Activated CD4-positive, alpha-beta T cell treated with anti-CD3 and anti-CD28 coated beads, Interleukin-2, amount 50 U/mL, for 1 hour (primary cell): ENCODE measurements around the gene ZNF521.

ENCODE experiments used
- DNase-seq: peaks from one replicate; pipeline ENCODE4 v3.0.0-alpha.2; 2020

The ZNF521 gene

DNA sequence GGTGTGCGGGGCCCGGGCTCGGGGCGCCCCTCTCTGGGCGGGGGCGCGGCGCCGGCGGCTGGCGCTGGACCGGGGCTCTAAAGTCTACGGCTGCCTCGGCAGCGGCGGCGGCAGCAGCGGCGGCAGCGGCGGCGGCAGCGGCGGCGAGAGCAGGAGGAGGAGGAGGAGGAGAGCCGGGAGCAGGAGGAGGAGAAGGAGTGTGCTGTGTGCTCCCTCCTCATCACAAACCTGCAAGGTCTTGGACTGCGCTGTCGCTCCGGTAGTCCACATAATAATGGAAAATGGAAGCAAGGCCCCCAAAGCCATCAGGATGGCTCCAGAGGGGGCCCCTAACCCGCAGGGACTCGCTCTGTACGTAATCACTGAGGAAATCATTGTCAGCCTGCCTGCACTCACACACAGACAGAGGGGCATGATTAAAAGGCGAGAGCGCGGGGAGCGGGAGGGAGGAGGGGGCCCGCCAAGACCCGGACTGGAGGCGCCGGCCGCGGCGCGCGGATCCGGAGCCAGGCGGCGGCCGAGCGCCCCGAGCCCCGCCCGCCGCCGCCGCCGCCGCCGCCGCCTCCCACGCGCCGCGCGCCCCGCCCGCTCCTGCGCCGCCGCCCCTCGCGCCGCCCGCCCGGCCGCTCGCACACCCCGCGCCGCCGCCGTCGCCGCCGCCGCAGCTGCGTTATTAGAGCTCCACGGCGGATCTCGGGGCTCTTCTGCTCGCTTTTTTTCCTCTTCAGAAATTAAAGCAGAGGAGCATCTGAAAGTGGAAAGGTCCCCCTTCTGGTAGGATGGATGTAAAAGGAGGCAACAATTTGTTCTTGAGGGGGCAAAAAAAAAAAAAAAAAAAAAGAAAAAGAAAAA lies at the start of gene ZNF521:
Gene ZNF521 (minus strand): TSS at position 390 of the 852 bp plus-strand sequence. CDS start 1,220 bp downstream, outside the sequence.
- peak; percentile 3 for DNase-seq

DNA sequence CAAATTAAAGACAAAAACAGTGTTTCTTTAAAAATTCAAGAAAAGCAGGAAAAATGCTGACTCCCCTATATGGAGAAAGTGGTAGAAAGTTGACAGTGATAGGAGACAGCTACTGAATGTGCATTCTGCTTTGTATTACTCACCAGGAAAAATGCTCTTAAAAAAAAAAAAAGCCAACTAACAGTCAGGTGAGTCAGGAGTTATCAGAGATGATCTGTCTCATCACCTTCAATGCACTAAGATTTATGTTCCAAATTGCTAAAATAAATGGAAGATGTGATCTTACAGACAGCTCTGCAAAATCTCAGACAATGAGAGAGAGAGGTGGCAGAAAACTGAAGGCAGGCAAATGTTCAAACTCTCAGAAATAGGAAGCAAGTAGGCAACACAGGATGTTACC lies 47.6 kb upstream of the ZNF521 start:
- no peak for DNase-seq

DNA sequence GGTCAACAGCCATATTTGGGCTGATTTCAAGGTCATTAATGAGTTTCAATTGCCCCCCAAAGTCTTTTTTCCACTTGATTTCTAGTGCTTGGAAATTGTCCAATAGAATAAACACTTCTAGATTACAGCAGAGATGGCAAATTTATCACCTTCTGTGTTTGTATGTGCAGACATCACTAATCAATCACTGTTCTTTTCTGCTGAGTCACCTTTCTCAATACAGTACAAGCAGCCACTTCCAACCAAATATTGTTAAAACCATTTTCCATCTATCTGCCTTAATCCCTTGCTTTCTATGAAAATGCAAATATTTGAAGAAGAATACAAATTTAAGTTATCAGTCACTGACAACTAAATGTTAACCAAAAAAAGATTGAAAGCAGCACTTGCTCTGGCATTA lies 40.2 kb upstream of the ZNF521 start:
- DNase-seq: no peak

GRCh38 chr18:25373432-25374179 lies 21.6 kb upstream of the ZNF521 start:
- DNase-seq: no peak

DNA sequence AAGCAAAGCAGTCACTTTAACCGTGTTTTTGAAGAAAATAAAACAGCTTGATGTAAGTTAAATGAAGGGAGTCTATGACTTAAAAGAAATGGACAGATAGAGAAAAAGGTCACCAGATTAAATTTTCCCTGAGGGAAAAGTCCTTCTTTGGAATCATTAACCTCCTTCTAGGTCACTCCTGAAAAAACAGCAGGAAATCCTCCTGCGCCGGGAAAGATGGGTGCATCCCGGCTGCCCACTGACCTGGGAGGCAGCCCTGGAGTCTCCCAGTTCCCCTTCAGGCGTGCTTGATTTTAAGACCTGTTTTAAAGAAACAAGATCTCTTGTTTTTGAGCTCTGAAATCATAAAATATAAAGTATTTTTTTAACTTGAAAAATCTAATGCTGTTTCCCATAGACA lies 18.4 kb upstream of the ZNF521 start:
- DNase-seq: no peak

GRCh38 chr18:25365242-25365641 lies 13.3 kb upstream of the ZNF521 start:
- no peak for DNase-seq

GRCh38 chr18:25364732-25365131 lies 12.8 kb upstream of the ZNF521 start:
- no peak for DNase-seq

DNA sequence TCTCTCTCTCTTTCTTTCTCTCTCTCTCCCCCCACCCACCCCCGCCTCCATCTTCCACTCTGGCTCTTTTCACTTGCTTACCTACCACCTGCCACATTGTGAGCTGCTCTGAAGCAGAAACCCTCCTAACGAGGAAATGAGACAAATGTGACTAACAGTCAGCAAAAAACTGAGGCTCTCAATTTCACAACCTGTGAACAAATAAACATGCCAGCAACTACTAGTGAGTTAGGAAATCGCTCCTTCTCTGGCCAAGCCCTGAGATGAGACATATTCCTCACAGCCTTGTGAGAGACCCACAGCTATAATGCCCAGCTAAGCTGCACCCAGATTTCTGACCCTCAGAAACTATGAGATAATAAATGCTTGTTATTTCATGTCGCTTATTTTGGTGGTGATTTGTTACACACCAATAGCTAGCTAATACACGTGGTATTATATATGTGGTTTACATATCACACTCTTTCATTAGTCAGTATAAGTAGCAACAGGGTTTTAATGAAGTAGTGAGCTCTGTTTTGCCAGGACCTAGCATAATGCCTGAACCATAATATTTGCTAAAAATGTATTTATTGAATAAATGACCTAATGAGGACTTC lies 8.4 kb upstream of the ZNF521 start:
- no peak for DNase-seq

- no peak for DNase-seq
These were observed 1.1 kb upstream of the ZNF521 start for GRCh38 chr18:25353080-25353479.

GRCh38 chr18:25352629-25353005 lies 651 bp upstream of the ZNF521 start:
- DNase-seq: no peak

GRCh38 chr18:25351280-25351775 lies 638 bp downstream of the ZNF521 start:
- DNase-seq: no peak

DNA sequence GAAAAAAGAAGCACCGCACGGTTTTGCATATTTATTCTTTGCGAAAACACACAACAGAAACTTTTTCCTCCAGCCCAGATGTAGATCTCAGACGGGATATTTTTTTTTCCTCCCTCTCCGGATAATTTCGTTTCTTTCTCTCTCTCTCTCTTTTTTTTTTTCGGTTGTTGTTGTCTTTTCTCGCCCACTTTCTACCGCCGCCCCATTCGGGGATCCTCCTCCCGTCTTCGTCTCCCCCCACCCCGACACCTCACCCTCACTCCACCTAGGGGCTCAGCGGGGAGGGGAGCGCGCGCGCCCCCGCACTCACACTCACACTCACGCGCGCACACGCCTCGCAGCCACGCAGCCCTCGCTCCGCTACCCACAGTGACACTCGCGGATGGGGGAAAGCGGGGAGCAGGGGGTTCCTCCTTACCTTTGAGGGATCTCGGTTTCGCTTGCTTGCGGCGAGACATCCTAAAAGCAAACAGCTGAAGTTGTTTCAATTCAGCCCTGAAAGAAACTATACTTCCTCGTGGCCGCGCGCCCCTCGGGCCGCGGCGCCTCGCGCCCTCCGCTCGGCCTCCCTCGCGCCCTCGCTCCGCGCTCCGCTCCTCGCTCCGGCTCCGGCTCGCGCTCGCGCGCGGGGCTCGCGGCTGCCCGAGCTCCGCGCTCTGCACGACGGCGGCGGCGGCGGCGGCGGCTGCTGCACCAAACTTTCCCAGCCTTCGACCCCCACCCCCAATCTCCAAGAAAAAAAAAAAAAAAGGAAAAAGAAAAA lies 1.3 kb downstream of the ZNF521 start:
- DNase-seq: no peak

DNA sequence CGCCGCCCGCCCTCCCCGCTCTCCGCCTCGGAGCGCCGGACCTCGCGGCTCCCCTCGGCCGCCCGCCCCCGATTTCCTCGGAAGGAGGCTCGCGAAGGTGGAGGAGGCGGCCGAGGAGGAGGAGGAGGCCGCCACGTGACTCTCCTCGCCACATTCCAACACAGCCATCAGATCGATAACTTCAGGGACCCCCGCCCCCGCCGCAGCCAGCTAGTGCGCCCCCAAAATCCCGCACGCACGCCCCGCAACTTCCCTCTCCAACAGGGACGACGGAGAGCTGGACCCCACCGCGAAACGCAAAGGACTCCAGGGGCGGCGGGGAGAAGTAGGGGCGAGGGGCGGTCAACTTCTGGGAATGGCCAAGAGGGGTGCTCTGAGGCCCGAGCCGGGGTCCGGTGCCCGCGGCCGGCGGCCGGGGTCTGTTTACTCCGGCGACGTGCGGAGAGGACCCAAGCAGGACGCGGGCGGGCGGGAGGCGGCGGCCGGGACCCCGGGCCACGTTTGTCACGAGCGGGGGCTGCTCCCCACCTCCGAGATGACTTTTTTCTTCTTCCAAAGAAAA lies 2.0 kb downstream of the ZNF521 start:
- no peak for DNase-seq

DNA sequence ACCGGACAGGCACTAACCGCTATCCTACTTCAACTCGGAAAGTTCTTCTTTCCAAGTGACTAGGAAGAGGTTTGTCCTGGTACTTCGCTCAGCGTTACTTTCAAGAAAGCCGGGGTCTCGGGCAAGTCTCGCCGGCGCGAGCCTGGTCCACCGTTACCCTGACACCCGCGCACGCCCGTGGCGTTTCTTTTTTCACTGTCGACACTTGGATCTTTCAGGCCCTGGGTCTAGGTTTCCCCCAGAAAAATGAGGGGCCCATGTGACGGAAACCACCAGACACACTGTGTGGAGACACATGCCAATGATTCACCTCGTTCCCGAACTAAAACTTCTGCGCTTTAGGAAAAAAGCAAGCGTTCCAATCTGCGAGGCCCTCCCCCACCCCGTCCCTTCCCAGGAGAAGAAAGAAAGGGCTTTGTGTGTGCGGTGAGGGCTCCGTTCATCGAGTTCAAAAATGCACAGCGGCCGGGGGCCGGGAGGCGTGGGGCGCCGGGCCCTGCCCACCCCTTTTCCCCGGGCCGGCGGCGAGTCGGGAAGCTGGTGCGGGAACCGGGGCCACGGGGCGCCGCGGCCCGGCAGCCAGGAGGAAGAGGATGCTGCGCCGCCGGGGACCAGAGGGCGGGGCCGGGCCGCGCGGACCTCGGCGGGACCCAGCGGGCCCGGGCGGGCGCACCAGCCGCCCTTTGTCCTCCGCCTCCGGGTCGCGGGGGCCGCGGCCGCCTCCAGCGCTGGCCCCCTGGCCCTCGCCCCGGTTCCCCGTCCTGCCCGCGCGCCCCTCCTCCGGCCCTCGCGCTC lies 2.6 kb downstream of the ZNF521 start:
- no peak for DNase-seq

GRCh38 chr18:25348386-25349130 lies 3.4 kb downstream of the ZNF521 start:
- DNase-seq: no peak

DNA sequence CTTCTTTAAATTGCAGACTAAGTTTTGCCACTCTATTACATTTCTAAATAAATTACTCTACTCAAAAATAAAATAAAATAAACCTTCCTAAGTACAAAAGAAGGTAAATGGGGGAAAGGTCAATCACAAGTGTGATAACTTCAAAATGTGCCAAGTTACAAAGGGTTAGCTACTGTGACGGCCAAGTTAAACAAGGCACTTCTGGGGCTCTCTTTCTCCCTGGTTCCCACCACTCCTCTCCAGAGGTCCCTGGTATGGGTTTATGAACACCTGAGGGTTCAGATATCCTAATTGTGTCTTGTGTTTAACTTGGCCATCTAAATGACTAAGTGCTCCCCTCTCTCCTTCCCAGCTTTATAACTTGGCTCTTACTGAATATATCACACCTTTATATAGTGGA lies 5.4 kb downstream of the ZNF521 start:
- DNase-seq: no peak

- no peak for DNase-seq
These were observed 6.7 kb downstream of the ZNF521 start for GRCh38 chr18:25345081-25345866.

- no peak for DNase-seq
These were observed 10.1 kb downstream of the ZNF521 start for GRCh38 chr18:25341831-25342230.

DNA sequence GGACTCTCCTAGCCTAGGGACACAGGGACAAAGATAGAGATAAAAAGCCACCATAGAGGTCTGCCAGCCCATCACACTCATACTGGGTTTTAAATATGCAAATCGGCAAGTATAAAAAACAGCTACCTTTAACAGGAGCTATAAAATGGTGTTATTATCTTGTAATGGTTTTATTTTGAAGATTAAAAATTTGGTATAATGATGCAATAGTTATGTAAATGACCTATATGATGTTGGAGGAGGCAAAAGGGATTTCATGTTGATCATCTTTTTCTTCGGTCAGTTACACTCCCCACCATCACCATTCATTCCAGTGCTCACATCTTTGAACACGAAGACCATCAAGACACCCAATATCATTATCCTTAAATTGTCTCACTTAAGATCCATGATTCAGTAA lies 11.2 kb downstream of the ZNF521 start:
- DNase-seq: no peak

GRCh38 chr18:25335676-25336075 lies 16.3 kb downstream of the ZNF521 start:
- no peak for DNase-seq
